Muscle of leg (tissue), 11 donors: Measurements from ENCODE around the gene ANXA3. TPM values are rescaled to one million over a fixed set of nuclear protein-coding genes. Genes with fewer than 3 reads are reported as not detected.
A peak's percentile ranks its signal among the peaks of the same experiment; 100 is the strongest.

Experiments used
- DNase-seq: peaks from one replicate; pipeline ENCODE4 v3.0.0; 2013
- H3K27ac ChIP-seq: one replicate; pipeline ENCODE4 v1.5.1; 2013; ENCODE audit warnings: mild to moderate bottlenecking, low read length, control low read depth
- H3K27me3 ChIP-seq: one replicate; pipeline ENCODE4 v1.6.1; 2013; ENCODE audit warnings: low read length; ENCODE audit not compliant: control insufficient read depth, insufficient read depth
- H3K36me3 ChIP-seq: one replicate; pipeline ENCODE4 v1.6.1; 2013; ENCODE audit warnings: low read length; ENCODE audit not compliant: control insufficient read depth, insufficient read depth
- H3K4me1 ChIP-seq: one replicate; pipeline ENCODE4 v1.6.1; 2013; ENCODE audit warnings: low read length; ENCODE audit not compliant: control insufficient read depth, insufficient read depth
- H3K4me3 ChIP-seq: one replicate; pipeline ENCODE4 v1.5.1; 2013; ENCODE audit warnings: low read length, control low read depth
- H3K9me3 ChIP-seq: replicated peaks from 2 replicates; pipeline ENCODE4 v1.6.1; 2013; ENCODE audit warnings: low read depth, low read length; ENCODE audit not compliant: control insufficient read depth
- WGBS: methylation state at CpG from one replicate; pipeline ENCODE4 v1.1.5; 2013; ENCODE audit warnings: missing lambda C conversion rate; ENCODE audit not compliant: insufficient coverage; 5-methylcytosine and 5-hydroxymethylcytosine counted together
- polyA plus RNA-seq, 8 donors: library from polyadenylated mRNA; unstranded; fragments of 120-200 nt; gene quantifications; one replicate each; pipeline versions ENCODE4 v1.2.1 to v1.2.3, GENCODE V29; 2013; ENCODE audit warnings: inconsistent platforms in 1 of 8, low replicate concordance in 1 of 8; ENCODE audit not compliant: insufficient read length in 8 of 8, insufficient read depth in 1 of 8
- total RNA-seq: library from RNA; stranded (reverse); fragments of 120-200 nt; gene quantifications from one replicate; pipeline ENCODE4 v1.2.4, GENCODE V29; 2013

ANXA3 gene
- total and polyA plus RNA-seq, 9 donors, result 6.0 to 15.9 (median 8.4) TPM

- Histone ChIP-seq H3K4me1 (no peaks in the 10 kb centered on the region), H3K9me3 (no peaks in the 10 kb centered on the region), H3K4me3 (no peak overlapping the region), H3K27ac (no peak overlapping the region), H3K27me3 (no peaks in the 10 kb centered on the region), H3K36me3 (no peaks in the 10 kb centered on the region)
- WGBS, result 38% methylated on average over 3 of the region's 3 CpGs
- no peak for DNase-seq
Observed at GRCh38 chr4:78518561-78518960, 33.0 kb upstream of the ANXA3 start.

- Histone ChIP-seq H3K36me3 (no peaks in the 10 kb centered on the region), H3K4me1 (no peaks in the 10 kb centered on the region), H3K9me3 (no peaks in the 10 kb centered on the region), H3K27me3 (no peaks in the 10 kb centered on the region), H3K4me3 (no peak overlapping the region), H3K27ac (no peak overlapping the region)
- WGBS, result no CpG with 5 or more reads among the region's 3 CpGs
- DNase-seq, result no peak
Observed at GRCh38 chr4:78519962-78520361, 31.6 kb upstream of the ANXA3 start.

- Histone ChIP-seq H3K4me1 (no peaks in the 10 kb centered on the region), H3K9me3 (no peaks in the 10 kb centered on the region), H3K27ac (no peak overlapping the region), H3K4me3 (no peak overlapping the region), H3K27me3 (no peaks in the 10 kb centered on the region), H3K36me3 (no peaks in the 10 kb centered on the region)
- peak; percentile 78 for DNase-seq
- 19% methylated on average over 2 of the region's 3 CpGs for WGBS
Observed at GRCh38 chr4:78520808-78521226, 30.8 kb upstream of the ANXA3 start.

- WGBS, result no CpG with 5 or more reads among the region's 1 CpG
- Histone ChIP-seq H3K4me1 (no peaks in the 10 kb centered on the region), H3K9me3 (no peaks in the 10 kb centered on the region), H3K36me3 (no peaks in the 10 kb centered on the region), H3K27me3 (no peaks in the 10 kb centered on the region), H3K4me3 (no peak overlapping the region), H3K27ac (no peak overlapping the region)
- DNase-seq, result no peak
Observed at GRCh38 chr4:78524009-78524408, 27.6 kb upstream of the ANXA3 start.

- peaks cover 3% of the 10 kb centered on the region for H3K9me3 ChIP-seq
- H3K4me3 ChIP-seq, result no peak overlapping the region
- no peak for DNase-seq
- H3K27me3 ChIP-seq, result no peaks in the 10 kb centered on the region
- no peaks in the 10 kb centered on the region for H3K4me1 ChIP-seq
- H3K36me3 ChIP-seq, result no peaks in the 10 kb centered on the region
- H3K27ac ChIP-seq, result no peak overlapping the region
- WGBS, result 49% methylated on average over 2 of the region's 3 CpGs
Observed at GRCh38 chr4:78525559-78525958, 26.0 kb upstream of the ANXA3 start.

- H3K36me3 ChIP-seq, result no peaks in the 10 kb centered on the region
Observed at GRCh38 chr4:78527103-78527502, 24.5 kb upstream of the ANXA3 start.

GRCh38 chr4:78527555-78527954, 24.0 kb upstream of the ANXA3 start:
- Histone ChIP-seq H3K9me3 (peaks cover 3% of the 10 kb centered on the region), H3K27ac (no peak overlapping the region)
- WGBS, result 77% methylated on average over 4 of the region's 4 CpGs

More at GRCh38 chr4:78527103-78527502, 24.5 kb upstream of the ANXA3 start:
- no CpG with 5 or more reads among the region's 1 CpG for WGBS
- Histone ChIP-seq H3K27me3 (no peaks in the 10 kb centered on the region), H3K4me1 (no peaks in the 10 kb centered on the region), H3K4me3 (no peak overlapping the region), H3K9me3 (peaks cover 3% of the 10 kb centered on the region), H3K27ac (no peak overlapping the region)
- no peak for DNase-seq

GRCh38 chr4:78528327-78528726, 23.2 kb upstream of the ANXA3 start:
- no peak for DNase-seq
- Histone ChIP-seq H3K4me1 (no peaks in the 10 kb centered on the region), H3K27ac (no peak overlapping the region), H3K4me3 (no peak overlapping the region), H3K27me3 (no peaks in the 10 kb centered on the region), H3K9me3 (peaks cover 3% of the 10 kb centered on the region), H3K36me3 (no peaks in the 10 kb centered on the region)
- no CpG with 5 or more reads among the region's 3 CpGs for WGBS

More at GRCh38 chr4:78527555-78527954, 24.0 kb upstream of the ANXA3 start:
- Histone ChIP-seq H3K4me1 (no peaks in the 10 kb centered on the region), H3K36me3 (no peaks in the 10 kb centered on the region), H3K27me3 (no peaks in the 10 kb centered on the region), H3K4me3 (no peak overlapping the region)
- DNase-seq, result no peak

GRCh38 chr4:78529569-78530209, 21.9 kb upstream of the ANXA3 start:
- no peak overlapping the region for H3K4me3 ChIP-seq
- no peaks in the 10 kb centered on the region for H3K27me3 ChIP-seq
- no peak overlapping the region for H3K27ac ChIP-seq
- no peaks in the 10 kb centered on the region for H3K36me3 ChIP-seq
- 86% methylated on average over 1 of the region's 2 CpGs for WGBS
- no peak for DNase-seq
- H3K4me1 ChIP-seq, result no peaks in the 10 kb centered on the region
- H3K9me3 ChIP-seq, result peaks cover 3% of the 10 kb centered on the region

- no CpG with 5 or more reads among the region's 1 CpG for WGBS
- no peaks in the 10 kb centered on the region for H3K4me1 ChIP-seq
- H3K4me3 ChIP-seq, result no peak overlapping the region
- H3K27me3 ChIP-seq, result no peaks in the 10 kb centered on the region
- DNase-seq, result no peak
- H3K36me3 ChIP-seq, result no peaks in the 10 kb centered on the region
- H3K27ac ChIP-seq, result no peak overlapping the region
- H3K9me3 ChIP-seq, result peaks cover 3% of the 10 kb centered on the region
Observed at GRCh38 chr4:78532046-78532445, 19.5 kb upstream of the ANXA3 start.

GRCh38 chr4:78533854-78534253, 17.7 kb upstream of the ANXA3 start:
- H3K27me3 ChIP-seq, result no peaks in the 10 kb centered on the region
- H3K4me1 ChIP-seq, result no peaks in the 10 kb centered on the region
- WGBS, result 92% methylated on average over 5 of the region's 5 CpGs
- DNase-seq, result no peak
- peaks cover 3% of the 10 kb centered on the region for H3K9me3 ChIP-seq
- no peak overlapping the region for H3K27ac ChIP-seq
- no peak overlapping the region for H3K4me3 ChIP-seq
- no peaks in the 10 kb centered on the region for H3K36me3 ChIP-seq
